GM12872 (cell line): ENCODE results near the gene MSH2.

ENCODE experiments used
- CTCF ChIP-seq: IDR thresholded peaks from 3 replicates; pipeline ENCODE4 v1.5.1; 2011; ENCODE audit warnings: low read depth, mild to moderate bottlenecking, low read length, moderate library complexity; ENCODE audit not compliant: insufficient read depth

Gene MSH2

GRCh38 chr2:47501374-47502200 is 98.6 kb downstream of the MSH2 start:
- TF ChIP-seq CTCF: no peak

GRCh38 chr2:47503481-47504070 is 100.6 kb downstream of the MSH2 start:
- TF ChIP-seq CTCF: no peak

GRCh38 chr2:47504174-47504810 is 101.3 kb downstream of the MSH2 start:
- TF ChIP-seq CTCF: no peak

GRCh38 chr2:47506024-47506423 is 103.1 kb downstream of the MSH2 start:
- no peak for TF ChIP-seq CTCF

GRCh38 chr2:47506436-47506835 is 103.5 kb downstream of the MSH2 start:
- no peak for TF ChIP-seq CTCF

- no peak for TF ChIP-seq CTCF
These were observed 105.1 kb downstream of the MSH2 start for GRCh38 chr2:47508080-47508479.

- no peak for TF ChIP-seq CTCF
These were observed 105.7 kb downstream of the MSH2 start for GRCh38 chr2:47508641-47509040.
